GM21576 (cell line): ENCODE data around the gene PKIB.

Experiments
- ATAC-seq: cut with Tn5 transposase; IDR thresholded peaks from one replicate; pipeline ENCODE4 v1.9.1; 2021; ENCODE audit warnings: mild to moderate bottlenecking, moderate library complexity; ENCODE audit not compliant: unreplicated experiment

The PKIB gene

GRCh38 chr6:122704066-122704465 lies 93.9 kb downstream of the PKIB start:
- ATAC-seq, result no peak

- ATAC-seq, result no peak
Measured at GRCh38 chr6:122709922-122710512, 99.8 kb downstream of the PKIB start.

GRCh38 chr6:122710908-122711635 lies 100.9 kb downstream of the PKIB start:
- ATAC-seq, result no peak

GRCh38 chr6:122712093-122712447 lies 101.9 kb downstream of the PKIB start:
- no peak for ATAC-seq

- no peak for ATAC-seq
Measured at GRCh38 chr6:122712448-122713137, 102.4 kb downstream of the PKIB start.

- ATAC-seq, result no peak
Measured at GRCh38 chr6:122713138-122713537, 102.9 kb downstream of the PKIB start.

GRCh38 chr6:122714059-122714458 lies 103.9 kb downstream of the PKIB start:
- ATAC-seq, result no peak

- no peak for ATAC-seq
Measured at GRCh38 chr6:122715725-122716124, 105.5 kb downstream of the PKIB start.

GRCh38 chr6:122717350-122717749 lies 107.1 kb downstream of the PKIB start:
- ATAC-seq, result no peak

- ATAC-seq, result no peak
Measured at GRCh38 chr6:122718616-122719015, 108.4 kb downstream of the PKIB start.

GRCh38 chr6:122719176-122719575 lies 109.0 kb downstream of the PKIB start:
- no peak for ATAC-seq

- ATAC-seq, result no peak
Measured at GRCh38 chr6:122722746-122723145, 112.5 kb downstream of the PKIB start.

- ATAC-seq, result no peak
Measured at GRCh38 chr6:122726649-122727048, 116.4 kb downstream of the PKIB start.

- no peak for ATAC-seq
Measured at GRCh38 chr6:122727244-122727643, 117.0 kb downstream of the PKIB start.

- no peak for ATAC-seq
Measured at GRCh38 chr6:122730334-122730733, 120.1 kb downstream of the PKIB start.

- ATAC-seq, result no peak
Measured at GRCh38 chr6:122730775-122731386, 120.7 kb downstream of the PKIB start.

GRCh38 chr6:122733259-122733658 lies 123.1 kb downstream of the PKIB start:
- no peak for ATAC-seq

GRCh38 chr6:122734529-122735395 lies 124.6 kb downstream of the PKIB start:
- ATAC-seq, result no peak

- no peak for ATAC-seq
Measured at GRCh38 chr6:122735582-122735981, 125.4 kb downstream of the PKIB start.

GRCh38 chr6:122736163-122736562 lies 126.0 kb downstream of the PKIB start:
- ATAC-seq, result no peak

GRCh38 chr6:122736616-122737015 lies 126.4 kb downstream of the PKIB start:
- ATAC-seq, result no peak
